HepG2 (cell line): ENCODE data around the gene RSF1. TPM values are rescaled to one million over a fixed set of nuclear protein-coding genes. Genes with fewer than 3 reads are reported as not detected.
A peak's percentile ranks its signal among the peaks of the same experiment; 100 is the strongest.
"Not testable (repeated sequence)": the region's sequence is repeated elsewhere in the genome, so short reads cannot be mapped to it uniquely, and the experiment has no call there.

Experiments
- ATAC-seq: fragments of 200-7000 bp; cut with Tn5 transposase; 3 replicates; pipeline ENCODE4 v1.9.1; 2020; ENCODE audit warnings: mild to moderate bottlenecking, moderate library complexity
- BruUV-seq: library from RNA; stranded (reverse); fragments of 400-500 nt; replicated peaks from 2 replicates; lab custom pipeline; 2021; lab: Mats Ljungman, UMichigan
- CTCF ChIA-PET: fragments of 300-600 bp; formaldehyde crosslinking; extraction: SDS; loops from one replicate; lab custom pipeline; 2021; ENCODE audit warnings: low total read pairs, inconsistent platforms, low intra/inter-chr PET ratio; lab: Yijun Ruan, JAX
- POLR2A ChIA-PET: fragments of 350-600 bp; sonication (Branson Sonifier 250); formaldehyde crosslinking; loops from one replicate; lab custom pipeline; 2020; ENCODE audit warnings: antibody characterized with exemption, inconsistent platforms; lab: Yijun Ruan, JAX
- DNase-seq: peaks from one replicate; pipeline ENCODE4 v3.0.0-alpha.2; 2015; ENCODE audit warnings: low spot score
- FAIRE-seq: peaks from 3 replicates; lab custom pipeline; 2011; peaks lifted over from hg19 to GRCh38; lab: Jason Lieb, UNC
- H2AFZ ChIP-seq: one replicate; pipeline ENCODE4 v1.6.1; 2011; ENCODE audit warnings: low read length, inconsistent platforms
- H3K27ac ChIP-seq: fragments of 300-600 bp; 3 replicates; pipeline ENCODE4 v1.8.0; 2011; ENCODE audit warnings: mixed run types, mild to moderate bottlenecking, mixed read lengths, low read length, inconsistent platforms; ENCODE audit not compliant: insufficient read depth; ENCODE audit errors: extremely low read length
- H3K27me3 ChIP-seq, 2 experiments: fragments of 200-600 bp in 1 of 2; 2 replicates in 1 of 2; 3 replicates in 1 of 2; pipeline versions ENCODE4 v1.6.0 to v1.8.0; 2011; ENCODE audit warnings: low read length in 2 of 2, mild to moderate bottlenecking in 2 of 2, moderate library complexity in 2 of 2, inconsistent platforms in 1 of 2; ENCODE audit not compliant: insufficient read depth in 2 of 2, control insufficient read depth in 1 of 2
- H3K36me3 ChIP-seq, 2 experiments: fragments of 200-600 bp in 1 of 2; replicated peaks in 1 of 2; 2 replicates in 1 of 2; 3 replicates in 1 of 2; pipeline versions ENCODE4 v1.5.1 to v1.8.0; 2011; ENCODE audit warnings: low read length in 2 of 2, inconsistent platforms in 1 of 2; ENCODE audit not compliant: insufficient read depth in 2 of 2, control insufficient read depth in 1 of 2
- H3K4me1 ChIP-seq: 2 replicates; pipeline ENCODE4 v1.5.1; 2012; ENCODE audit warnings: low read length, inconsistent platforms; ENCODE audit not compliant: insufficient read depth
- H3K4me2 ChIP-seq: 2 replicates; pipeline ENCODE4 v1.6.0; 2011; ENCODE audit warnings: low read depth, low read length, inconsistent platforms
- H3K4me3 ChIP-seq, 3 experiments: fragments of 200-600 bp in 1 of 3; sonication (generic), shearing (Covaris generic) in 1 of 3; replicated peaks in 1 of 3; 2 replicates each; pipeline ENCODE4 v1.5.1; 2011 to 2016; ENCODE audit warnings: low read length in 3 of 3, inconsistent platforms in 2 of 3, low read depth in 2 of 3, mild to moderate bottlenecking in 2 of 3, control low read depth in 1 of 3, mixed read lengths in 1 of 3; ENCODE audit not compliant: insufficient read depth in 1 of 3
- H3K79me2 ChIP-seq: one replicate; pipeline ENCODE4 v1.6.1; 2011; ENCODE audit warnings: low read length, inconsistent platforms; ENCODE audit not compliant: insufficient read depth
- H3K9ac ChIP-seq: 2 replicates; pipeline ENCODE4 v1.6.0; 2011; ENCODE audit warnings: mild to moderate bottlenecking, low read depth, low read length, inconsistent platforms; ENCODE audit not compliant: insufficient read depth
- H3K9me3 ChIP-seq: 2 replicates; pipeline ENCODE4 v1.5.1; 2012; ENCODE audit warnings: mild to moderate bottlenecking, low read length
- H4K20me1 ChIP-seq: 2 replicates; pipeline ENCODE4 v1.6.0; 2011; ENCODE audit warnings: inconsistent platforms, mild to moderate bottlenecking, low read length, moderate library complexity; ENCODE audit not compliant: insufficient read depth
- KLF16 ChIP-seq, 2 experiments: sonication (generic) in 1 of 2; formaldehyde crosslinking in 1 of 2; IDR thresholded peaks; 2 replicates each; pipeline versions ENCODE4 v1.6.1 to v1.8.0; 2016 to 2023; ENCODE audit warnings: missing genetic modification reagents in 2 of 2, missing compliant biosample characterization in 1 of 2
- ZBTB40 ChIP-seq, 2 experiments: fragments of 450-650 bp in 1 of 2; sonication (generic) in 1 of 2; formaldehyde crosslinking in 1 of 2; IDR thresholded peaks; 2 replicates each; pipeline versions ENCODE4 v1.6.1 to v1.8.0; 2016 to 2022; ENCODE audit warnings: antibody characterized with exemption in 1 of 2, mild to moderate bottlenecking in 1 of 2, missing genetic modification reagents in 1 of 2
- ZNF441 ChIP-seq: sonication (generic); formaldehyde crosslinking; IDR thresholded peaks from 2 replicates; pipeline ENCODE4 v1.7.0; 2021; ENCODE audit warnings: missing genetic modification reagents, borderline replicate concordance
- ZNF503 ChIP-seq: sonication (generic); formaldehyde crosslinking; IDR thresholded peaks from 2 replicates; pipeline ENCODE4 v1.4.0; 2020; ENCODE audit warnings: missing genetic modification reagents
- WGBS: methylation state at CpG from one replicate; pipeline ENCODE4 v1.1.6; 2017; ENCODE audit warnings: low lambda C conversion rate; 5-methylcytosine and 5-hydroxymethylcytosine counted together
- in situ Hi-C: cut with HindIII; loops from 2 replicates; pipeline ENCODE4 v1.10.0; 2017; ENCODE audit warnings: low pct_unique_long_range_greater_than_20kb; ENCODE audit not compliant: extremely low pct_ligation_motif_present
- intact Hi-C: fragments of 100-400 bp; cut with micrococcal nuclease; formaldehyde crosslinking; loops from one replicate; pipeline ENCODE4 v1.10.0; 2022; ENCODE audit not compliant: unreplicated experiment
- polyA plus RNA-seq, 8 experiments: library from polyadenylated mRNA; depleted of rRNA in 3 of 8; stranded (reverse) in 7 of 8; unstranded in 1 of 8; fragments of >200 nt; fragmentation: Illumina TruSeq in 4 of 8; extraction: Trizol in 4 of 8; gene quantifications; 2 replicates each; pipeline versions ENCODE4 v1.2.1 to v1.2.3, GENCODE V29; 2011 to 2016; ENCODE audit warnings: low read depth in 4 of 8, missing spikeins in 1 of 8, mixed read lengths in 1 of 8; ENCODE audit not compliant: insufficient read depth in 1 of 8
- total RNA-seq, 5 experiments: library from RNA; depleted of rRNA; stranded (reverse); fragments of >200 nt; fragmentation: Illumina TruSeq; extraction: Trizol; gene quantifications; 2 replicates each; pipeline ENCODE4 v1.2.3, GENCODE V29; 2016; ENCODE audit warnings: low read depth in 1 of 5

RSF1 gene
- total and polyA plus RNA-seq, 2 of the 13 experiments (the other 11 are each of a cell fraction or from before 2014, with no cell fraction given), result 15.5 to 33.1 TPM

GRCh38 chr11:77823775-77824174 lies 3.3 kb upstream of the RSF1 start (continued):
- TF ChIP-seq ZBTB40 (IDR thresholded peaks at IDR 0.05) (peak; percentile 23; the same call in 1 of the 2 replicates), ZBTB40 (CRISPR knock-in tag; IDR thresholded peaks at IDR 0.05) (no peak), KLF16 (CRISPR knock-in tag; IDR thresholded peaks at IDR 0.05) (no peak)

GRCh38 chr11:77822126-77822525 lies 1.6 kb upstream of the RSF1 start:
- Histone ChIP-seq H3K27ac (peak overlapping the region; percentile 68), H3K4me3 (peak overlapping the region; percentile 70 to 94 (median 79)), H3K4me1 (peaks cover 43% of the 10 kb centered on the region), H4K20me1 (peaks cover 22% of the 10 kb centered on the region), H3K9ac (peak overlapping the region; percentile 78; the same call in 1 of the 2 replicates), H3K79me2 (peaks cover 32% of the 10 kb centered on the region), H3K4me2 (peak overlapping the region; percentile 86)
- H3K27me3 ChIP-seq, in situ Hi-C loops, DNase-seq, H3K9me3 ChIP-seq, FAIRE-seq, ATAC-seq, POLR2A ChIA-PET, intact Hi-C loops, BruUV-seq, H2AFZ ChIP-seq, CTCF ChIA-PET, H3K36me3 ChIP-seq: not testable (repeated sequence)
- WGBS, result 4% methylated on average over 13 of the region's 13 CpGs
- TF ChIP-seq ZNF503 (0 out of 2 replicates have a peak, but pooled peaks have one; percentile 10), ZNF441 (CRISPR knock-in tag) (peak; percentile 79; the same call in 1 of the 2 replicates)
